Prostate gland (tissue), 2 donors: ENCODE measurements around the gene KCNJ5.

ENCODE experiments used
- POLR2A ChIP-seq: fragments of 450-650 bp; IDR thresholded peaks from one replicate; pipeline ENCODE4 v1.6.1; 2016; ENCODE audit warnings: antibody characterized with exemption, mild to moderate bottlenecking
- POLR2AphosphoS5 ChIP-seq: sonication (generic); formaldehyde crosslinking; IDR thresholded peaks from one replicate; pipeline ENCODE4 v1.6.1; 2017; ENCODE audit warnings: antibody characterized with exemption
- TF ChIP-seq, protein P1 (sequence below), 4 experiments: fragments of 200-600 bp in 2 of 4; fragments of 450-650 bp in 2 of 4; sonication (generic) in 2 of 4; IDR thresholded peaks; 1 replicate in 3 of 4; 2 replicates in 1 of 4; pipeline ENCODE4 v1.5.1; 2016 to 2019; ENCODE audit warnings: antibody characterized with exemption in 4 of 4, mild to moderate bottlenecking in 2 of 4, moderate library complexity in 2 of 4

DNA sequence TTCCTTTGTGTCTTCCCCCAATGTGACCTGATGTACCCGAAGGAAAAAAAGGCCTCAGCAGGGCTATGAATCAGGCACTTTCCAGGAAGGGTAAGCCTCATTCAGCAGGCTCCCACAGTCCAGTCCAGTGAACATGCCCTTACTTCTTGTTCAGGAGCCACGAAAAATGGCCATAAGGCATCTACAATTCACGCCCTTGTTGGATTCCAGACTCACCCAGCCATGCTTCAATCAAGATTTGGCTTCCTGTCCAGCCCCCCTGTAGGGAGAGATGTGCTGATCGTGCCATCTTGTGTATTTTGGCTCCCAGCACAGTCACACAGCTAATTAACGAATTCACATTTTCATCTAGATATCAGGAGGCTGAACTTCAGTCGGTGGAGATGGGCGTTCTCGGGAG is 9.9 kb upstream of the KCNJ5 start:
- TF ChIP-seq, protein P1, sequence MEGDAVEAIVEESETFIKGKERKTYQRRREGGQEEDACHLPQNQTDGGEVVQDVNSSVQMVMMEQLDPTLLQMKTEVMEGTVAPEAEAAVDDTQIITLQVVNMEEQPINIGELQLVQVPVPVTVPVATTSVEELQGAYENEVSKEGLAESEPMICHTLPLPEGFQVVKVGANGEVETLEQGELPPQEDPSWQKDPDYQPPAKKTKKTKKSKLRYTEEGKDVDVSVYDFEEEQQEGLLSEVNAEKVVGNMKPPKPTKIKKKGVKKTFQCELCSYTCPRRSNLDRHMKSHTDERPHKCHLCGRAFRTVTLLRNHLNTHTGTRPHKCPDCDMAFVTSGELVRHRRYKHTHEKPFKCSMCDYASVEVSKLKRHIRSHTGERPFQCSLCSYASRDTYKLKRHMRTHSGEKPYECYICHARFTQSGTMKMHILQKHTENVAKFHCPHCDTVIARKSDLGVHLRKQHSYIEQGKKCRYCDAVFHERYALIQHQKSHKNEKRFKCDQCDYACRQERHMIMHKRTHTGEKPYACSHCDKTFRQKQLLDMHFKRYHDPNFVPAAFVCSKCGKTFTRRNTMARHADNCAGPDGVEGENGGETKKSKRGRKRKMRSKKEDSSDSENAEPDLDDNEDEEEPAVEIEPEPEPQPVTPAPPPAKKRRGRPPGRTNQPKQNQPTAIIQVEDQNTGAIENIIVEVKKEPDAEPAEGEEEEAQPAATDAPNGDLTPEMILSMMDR (IDR thresholded peaks at IDR 0.05) = no peak
- TF ChIP-seq POLR2A = no peak
- TF ChIP-seq POLR2AphosphoS5 = no peak
